GM18861 (cell line): ENCODE results near the gene APOBEC4.
"Not testable (repeated sequence)": the region's sequence is repeated elsewhere in the genome, so short reads cannot be mapped to it uniquely, and the experiment has no call there.

ENCODE experiments used
- ATAC-seq: cut with Tn5 transposase; IDR thresholded peaks from one replicate; pipeline ENCODE4 v1.9.1; 2021; ENCODE audit not compliant: unreplicated experiment

Gene APOBEC4

DNA sequence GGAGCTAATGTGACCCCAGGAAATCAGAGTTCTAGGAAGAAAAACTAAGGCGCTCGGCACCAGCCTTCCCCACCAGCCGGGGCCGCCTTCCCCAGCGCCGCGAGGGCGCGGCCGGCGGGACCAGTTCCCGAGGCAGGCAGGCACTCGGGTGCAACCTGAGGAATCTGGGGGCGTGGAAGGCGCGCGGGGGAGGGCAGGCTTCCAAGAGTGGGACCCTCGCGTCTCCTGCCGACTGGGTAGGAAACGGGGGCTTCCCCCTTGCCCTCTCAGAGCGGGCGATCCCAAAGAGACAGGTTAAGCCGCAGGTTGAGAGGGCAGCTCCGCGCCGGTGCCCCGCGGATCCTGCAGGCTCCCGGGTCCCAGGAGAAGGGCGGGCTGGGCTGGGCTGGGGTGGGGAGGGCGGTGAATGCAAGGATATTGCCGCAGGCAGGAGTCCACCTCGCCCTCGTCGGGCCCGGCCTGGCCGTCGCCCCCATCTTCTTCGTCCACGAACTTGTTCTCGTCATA is 18.0 kb downstream of the APOBEC4 start:
- no peak for ATAC-seq

DNA sequence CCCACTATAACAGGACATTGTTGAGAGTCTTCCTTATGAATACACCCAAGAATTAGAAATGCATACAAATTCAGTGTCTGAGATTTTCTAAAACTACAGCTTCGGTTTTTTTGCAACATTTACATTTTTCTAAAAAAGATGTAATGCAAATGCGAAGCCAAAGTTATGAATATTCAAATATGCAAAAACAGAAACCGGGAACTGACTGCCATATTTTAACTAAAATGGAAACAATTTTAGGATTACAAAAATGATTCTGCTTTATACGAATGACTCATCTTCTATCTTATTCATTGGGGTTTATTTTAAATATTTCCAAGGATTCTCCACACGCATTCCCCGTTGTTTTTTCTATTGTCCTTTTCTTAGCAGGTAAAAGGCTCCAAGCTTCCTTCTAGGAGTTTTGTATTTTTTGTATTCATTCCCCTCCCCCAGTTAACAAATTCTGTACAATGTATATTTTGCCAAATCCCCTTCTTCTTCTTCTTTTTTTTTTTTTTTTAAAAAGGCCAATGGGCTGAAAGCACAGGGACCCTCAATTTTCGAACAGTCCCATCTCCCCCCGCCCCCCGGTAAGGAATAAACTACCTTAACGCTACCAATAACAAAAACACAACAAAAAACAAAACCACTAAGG is 18.6 kb downstream of the APOBEC4 start:
- ATAC-seq = no peak

DNA sequence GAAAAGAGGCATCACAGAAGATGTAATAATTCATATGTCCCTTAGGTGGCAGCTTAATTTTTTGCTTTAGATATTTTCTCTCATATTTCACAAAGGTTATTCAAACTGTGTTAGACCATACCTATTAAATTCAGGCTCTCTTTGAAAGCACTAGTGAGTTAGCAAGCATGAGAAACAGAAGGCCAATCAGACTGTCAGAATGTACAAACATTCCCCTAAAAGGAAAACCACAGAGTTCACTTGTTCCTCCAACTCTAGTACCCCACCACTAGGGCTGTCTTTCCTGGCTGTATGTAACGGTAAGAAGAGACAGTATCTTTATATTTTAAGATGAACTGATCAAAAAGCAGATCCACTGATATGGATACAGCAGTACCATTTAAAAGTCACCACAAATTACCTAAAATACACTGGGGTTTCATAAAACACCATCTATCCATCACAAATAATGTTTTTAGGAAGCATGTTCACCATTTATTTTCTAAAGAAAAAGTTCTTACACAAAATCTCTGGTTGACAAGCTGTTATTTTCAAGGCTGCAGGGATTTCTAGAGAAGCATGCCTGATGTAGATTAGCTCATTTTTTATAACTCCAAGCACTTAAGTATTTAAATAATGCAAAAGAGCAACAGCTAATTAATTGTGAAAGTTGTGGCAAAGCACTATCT is 19.3 kb downstream of the APOBEC4 start:
- peak; percentile 67 for ATAC-seq

DNA sequence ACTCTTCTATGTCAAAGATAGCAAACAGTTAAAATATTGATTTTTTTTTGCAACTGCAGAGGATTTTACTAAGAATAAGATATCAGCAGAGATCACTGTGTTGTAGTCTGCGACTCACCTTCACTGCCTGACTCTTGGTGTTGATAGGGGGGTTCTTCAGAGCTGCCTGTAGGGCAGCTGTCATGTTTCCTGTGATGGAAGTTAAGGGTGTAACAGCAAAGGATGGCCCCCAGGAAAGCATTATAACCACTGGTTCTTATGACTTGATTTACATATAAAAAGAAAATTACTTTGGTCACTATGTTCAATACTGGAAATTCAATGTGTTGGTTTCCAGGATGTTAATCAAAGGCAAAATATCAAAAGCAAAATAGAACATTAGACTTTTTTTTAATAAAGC is 20.2 kb downstream of the APOBEC4 start:
- ATAC-seq = no peak

DNA sequence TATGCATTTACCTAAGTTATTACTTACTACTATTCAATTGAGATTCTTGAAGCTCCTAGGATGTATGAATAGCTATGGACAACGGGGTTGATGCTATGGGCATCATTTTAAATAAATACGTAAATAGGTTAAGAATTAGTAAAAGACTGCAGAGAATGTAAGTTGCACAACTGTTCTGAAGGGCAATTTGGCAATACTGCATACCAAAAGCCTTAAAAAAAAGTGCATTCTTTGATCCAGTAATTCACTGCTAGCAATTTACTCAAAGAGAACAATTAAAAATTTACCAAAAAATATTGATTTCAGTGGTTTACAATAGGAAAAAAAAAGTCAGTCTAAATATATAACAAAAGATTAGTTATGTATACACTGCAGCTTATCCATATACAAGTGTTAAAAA is 21.0 kb downstream of the APOBEC4 start:
- no peak for ATAC-seq

DNA sequence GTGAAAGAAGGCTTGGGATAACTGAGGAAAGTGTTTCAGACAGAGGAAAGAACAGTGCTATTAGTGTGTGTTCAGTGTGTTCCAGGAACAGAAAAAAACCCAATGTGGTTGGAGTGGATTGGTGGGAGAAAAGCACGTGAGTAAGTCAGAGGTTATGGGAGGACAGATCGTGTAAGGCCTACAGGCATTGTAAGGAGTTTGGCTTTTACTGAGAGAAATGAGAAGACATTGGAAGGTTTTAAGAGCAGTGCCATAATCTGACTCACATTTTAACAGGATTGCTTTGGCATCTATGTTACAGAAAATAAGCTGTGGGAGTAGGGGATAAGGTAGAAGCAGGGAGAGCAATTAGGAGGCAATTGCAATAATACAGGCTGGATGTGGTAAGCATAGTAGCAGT is 22.4 kb downstream of the APOBEC4 start:
- ATAC-seq = no peak

DNA sequence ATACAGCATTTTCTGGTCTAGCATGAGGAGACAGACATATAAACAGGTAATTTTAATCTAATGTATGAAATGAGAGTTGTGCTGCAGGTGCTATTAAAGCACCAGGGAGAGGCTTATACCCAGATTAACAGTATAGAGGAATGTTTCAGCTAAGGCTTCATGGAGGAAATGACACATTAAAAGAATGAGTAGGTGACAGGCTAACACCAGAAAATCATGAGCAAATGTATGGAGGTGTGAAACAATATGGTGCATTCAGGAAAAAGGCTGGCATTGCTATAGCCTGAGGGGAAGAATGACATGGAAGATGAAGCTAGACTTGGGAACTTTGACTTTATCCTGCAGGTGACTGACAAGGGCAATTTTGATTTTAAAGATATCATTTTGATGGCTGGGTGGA is 24.6 kb downstream of the APOBEC4 start:
- no peak for ATAC-seq

DNA sequence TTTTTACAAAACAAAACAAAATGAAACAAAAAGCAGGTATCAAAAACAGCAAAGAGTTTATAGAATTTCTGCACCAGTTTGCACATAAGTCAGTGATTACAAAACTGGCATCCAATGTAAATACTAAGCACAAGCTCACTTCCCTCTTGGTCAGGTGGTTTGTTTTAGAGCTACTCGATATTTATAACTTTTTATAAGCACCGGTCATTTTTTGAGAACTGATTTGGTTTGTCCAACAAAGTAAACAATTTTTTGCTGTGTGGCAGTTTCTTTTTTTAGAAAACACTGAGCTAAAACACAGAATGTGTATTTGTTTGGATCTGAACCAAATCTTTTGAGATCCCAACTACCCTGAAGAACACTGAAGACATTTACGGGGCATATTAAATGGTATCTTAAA is 26.9 kb downstream of the APOBEC4 start:
- not testable (repeated sequence) for ATAC-seq

DNA sequence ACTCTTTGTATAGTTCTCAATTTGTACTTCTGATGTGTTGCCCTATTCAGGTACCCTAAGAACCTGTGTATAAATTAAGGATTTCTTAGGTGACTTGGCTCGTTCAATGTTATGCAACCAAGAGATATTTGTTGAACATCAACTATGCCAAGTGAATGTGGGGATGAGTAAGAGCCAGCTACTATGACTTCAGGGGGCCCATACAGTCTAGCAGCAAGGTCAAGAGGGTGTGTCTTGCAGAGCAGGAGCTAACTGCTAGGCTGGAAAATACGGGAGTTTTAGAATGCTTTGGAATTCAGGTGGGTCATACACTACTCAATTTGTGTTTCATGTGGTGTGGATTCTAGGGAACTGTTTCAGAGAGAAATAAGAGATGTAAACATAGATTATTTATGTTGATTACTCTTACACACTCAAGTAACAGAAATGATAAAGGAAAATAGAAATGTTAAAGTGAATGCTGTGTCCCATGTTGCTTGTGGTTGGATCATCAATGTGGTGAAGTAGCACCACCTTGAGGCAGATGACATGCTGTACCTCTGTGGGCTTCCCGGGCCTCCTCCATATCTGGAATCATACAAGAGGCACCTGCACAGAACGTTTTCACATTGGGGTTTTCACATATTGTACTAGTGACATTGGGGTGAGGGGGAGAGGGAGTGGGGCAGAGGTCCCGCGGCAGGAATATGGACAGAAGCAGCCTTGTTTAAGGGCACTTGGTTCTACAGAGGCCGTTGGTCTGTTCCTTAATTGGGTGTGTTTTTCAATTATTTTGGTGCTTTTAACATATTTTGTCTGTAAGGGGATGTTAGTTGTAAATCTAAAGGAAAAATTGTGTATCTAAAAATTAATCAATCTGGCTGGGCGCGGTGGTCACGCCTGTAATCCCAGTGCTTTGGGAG is 30.0 kb downstream of the APOBEC4 start:
- peak; percentile 85 for ATAC-seq

DNA sequence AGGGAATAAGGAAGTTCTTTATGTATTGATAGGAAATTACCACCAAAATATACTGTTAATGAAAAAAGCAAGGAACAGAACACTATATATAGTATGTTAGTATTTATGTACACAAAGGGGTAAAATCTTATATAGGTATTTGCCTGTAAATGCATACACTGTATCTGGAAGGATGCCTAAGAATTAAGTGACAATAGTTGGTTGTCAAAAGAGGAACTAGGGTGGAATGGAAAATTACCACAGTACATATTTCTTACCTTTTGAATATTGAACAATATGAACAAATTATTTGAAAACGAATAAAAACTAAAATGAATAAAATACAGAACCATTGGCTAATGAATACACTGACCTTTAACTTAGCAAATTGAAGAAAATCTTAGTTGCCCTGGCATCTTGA is 31.1 kb downstream of the APOBEC4 start:
- ATAC-seq = no peak

DNA sequence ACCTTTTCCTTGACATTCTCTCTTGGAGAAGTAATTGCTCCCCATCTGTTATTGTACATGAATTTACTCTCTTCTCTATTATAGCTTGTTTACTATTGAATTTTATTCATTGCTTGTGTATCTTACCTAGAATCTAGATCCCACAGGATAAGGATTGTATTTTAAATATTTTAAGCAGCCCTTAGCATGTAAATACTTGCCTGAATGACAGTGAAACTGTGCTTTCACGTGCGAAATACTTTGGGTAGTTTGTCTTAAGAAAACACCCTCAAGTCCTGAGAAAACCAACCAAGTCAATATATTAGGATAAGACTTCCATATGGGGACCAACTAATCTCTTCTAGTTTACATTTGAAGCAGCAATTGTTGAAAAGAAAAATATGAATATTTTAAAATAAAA is 32.8 kb downstream of the APOBEC4 start:
- ATAC-seq = no peak

DNA sequence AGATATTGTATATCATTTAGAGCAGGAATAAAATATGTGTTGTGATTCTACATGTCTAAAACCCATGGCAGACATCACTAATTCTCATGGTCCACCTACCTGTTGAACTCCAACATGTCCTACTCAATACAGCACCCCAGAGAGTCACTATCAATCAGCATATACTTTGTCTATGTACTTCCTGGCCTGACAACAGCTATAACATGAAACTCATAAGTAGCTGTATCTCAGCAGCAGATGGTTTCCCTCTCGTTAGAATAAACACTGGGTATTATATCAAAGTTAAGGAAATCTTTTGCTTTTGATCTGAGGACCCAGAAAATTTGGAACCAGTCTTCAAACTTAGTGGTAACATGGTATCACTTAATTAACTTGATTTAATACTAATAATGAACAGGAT is 33.3 kb downstream of the APOBEC4 start:
- ATAC-seq = no peak

DNA sequence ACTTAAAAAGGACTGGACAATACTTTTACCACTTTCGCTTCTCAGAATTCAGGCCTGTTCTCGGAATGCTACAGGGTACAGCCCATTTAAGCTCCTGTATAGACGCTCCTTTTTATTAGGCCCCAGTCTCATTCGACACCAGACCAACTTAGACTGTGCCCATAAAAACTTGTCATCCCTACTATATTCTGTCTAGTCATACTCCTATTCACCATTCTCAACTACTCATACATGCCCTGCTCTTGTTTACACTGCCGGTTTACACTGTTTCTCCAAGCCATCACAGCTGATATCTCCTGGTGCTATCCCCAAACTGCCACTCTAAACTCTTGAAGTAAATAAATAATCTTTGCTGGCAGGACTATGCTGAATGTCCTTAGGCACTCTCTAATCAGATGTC is 34.9 kb downstream of the APOBEC4 start:
- not testable (repeated sequence) for ATAC-seq

DNA sequence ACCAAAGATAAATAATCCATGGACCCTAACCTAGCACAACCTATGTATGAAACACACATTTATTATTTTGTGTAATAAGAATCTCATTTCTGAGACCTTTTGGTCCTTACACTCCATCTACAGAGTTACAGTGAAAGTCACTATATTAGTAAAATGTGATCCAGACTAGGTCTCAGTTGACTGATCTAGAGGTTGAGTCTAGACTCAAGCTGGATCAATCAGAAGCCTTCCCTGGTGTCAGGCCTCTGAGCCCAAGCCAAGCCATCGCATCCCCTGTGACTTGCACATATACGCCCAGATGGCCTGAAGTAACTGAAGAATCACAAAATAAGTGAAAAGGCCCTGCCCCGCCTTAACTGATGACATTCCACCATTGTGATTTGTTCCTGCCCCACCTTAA is 40.1 kb downstream of the APOBEC4 start:
- not testable (repeated sequence) for ATAC-seq

DNA sequence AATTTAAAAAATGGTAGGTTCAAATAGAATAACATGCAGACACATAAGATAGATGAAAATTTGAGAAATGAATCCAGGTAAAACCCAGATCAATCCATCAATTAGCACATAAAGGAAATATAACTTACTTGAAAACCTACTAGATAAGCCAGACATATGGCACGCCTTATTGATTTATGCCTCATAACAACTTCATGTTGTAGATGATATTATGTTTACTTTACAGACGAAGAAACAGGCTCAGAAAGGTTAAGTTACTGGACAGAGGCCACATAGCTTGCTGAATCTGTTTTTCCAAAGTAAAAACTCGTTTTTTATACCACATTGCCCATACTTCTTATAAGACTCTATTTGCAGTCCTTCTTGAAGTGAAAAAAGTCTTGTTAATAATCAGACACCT is 40.7 kb downstream of the APOBEC4 start:
- ATAC-seq = no peak

DNA sequence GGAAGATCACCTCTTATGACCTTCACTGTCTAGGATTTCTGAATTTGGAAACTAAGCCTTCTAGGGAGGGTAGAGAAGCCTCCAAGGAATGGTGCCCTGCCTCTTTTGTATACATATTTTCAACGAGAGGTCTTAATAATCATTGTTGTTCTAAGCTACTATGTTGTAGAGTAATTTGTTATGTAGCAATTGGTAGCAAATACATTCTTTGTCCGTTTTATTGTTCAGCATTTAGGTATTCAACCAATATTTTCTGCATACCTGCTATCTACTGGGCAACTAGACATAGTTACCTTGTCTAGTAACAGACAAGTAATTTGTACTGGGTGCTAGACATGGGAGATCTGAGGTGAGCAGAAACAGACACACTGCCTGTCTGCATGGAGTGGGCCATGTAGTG is 42.1 kb downstream of the APOBEC4 start:
- no peak for ATAC-seq

DNA sequence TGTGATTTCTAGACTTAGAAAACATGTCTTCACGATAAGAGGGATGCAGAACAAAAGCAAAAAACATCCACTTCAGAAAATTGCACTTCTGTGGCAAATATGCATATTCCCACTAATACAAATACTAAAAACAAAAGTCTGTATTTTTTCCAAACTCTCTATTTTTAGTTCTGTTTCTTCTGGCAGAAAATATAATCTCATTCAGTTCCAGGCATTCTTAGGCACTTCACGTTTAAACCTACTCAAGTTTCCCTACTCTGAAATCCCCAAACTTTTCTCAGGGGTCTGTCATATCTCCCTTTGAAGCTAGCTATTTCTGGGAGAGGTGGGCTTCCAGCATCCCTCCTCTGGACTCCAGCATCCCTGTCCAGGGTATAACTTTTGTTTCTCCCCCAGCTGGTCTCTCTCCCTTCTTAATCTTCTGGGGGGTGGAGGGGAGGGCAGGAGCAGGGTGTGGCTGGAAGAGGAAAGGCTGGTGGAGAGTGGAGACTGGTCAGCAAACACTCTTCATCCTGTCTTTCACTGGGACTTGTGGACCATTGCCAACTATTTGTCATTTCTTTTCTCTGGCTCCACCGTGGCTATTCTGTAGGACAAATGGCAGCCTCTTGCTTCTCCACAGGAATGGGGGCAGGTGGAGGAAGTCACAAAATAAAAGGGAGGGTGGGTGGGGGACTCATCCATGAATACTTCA is 43.2 kb downstream of the APOBEC4 start:
- ATAC-seq = no peak

DNA sequence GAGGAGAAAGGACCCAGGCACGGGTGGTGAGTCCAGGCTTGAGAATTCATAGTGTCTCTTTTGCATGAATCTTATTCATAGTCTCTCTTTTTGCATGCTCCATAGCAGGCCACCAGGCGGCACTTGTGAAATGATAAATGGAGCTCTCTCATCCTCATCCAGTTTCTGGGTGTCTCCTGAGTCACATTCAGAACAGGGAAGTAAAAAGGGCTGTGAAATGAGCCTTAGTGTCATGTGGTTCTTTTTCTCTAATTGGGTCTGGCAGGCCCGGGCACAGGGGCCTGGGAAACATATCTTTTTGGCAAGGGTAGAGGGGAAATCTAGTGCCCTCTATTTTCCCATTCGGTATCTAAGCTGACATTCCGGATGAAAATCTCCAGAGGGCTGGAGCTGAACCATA is 43.8 kb downstream of the APOBEC4 start:
- peak; percentile 41 for ATAC-seq

DNA sequence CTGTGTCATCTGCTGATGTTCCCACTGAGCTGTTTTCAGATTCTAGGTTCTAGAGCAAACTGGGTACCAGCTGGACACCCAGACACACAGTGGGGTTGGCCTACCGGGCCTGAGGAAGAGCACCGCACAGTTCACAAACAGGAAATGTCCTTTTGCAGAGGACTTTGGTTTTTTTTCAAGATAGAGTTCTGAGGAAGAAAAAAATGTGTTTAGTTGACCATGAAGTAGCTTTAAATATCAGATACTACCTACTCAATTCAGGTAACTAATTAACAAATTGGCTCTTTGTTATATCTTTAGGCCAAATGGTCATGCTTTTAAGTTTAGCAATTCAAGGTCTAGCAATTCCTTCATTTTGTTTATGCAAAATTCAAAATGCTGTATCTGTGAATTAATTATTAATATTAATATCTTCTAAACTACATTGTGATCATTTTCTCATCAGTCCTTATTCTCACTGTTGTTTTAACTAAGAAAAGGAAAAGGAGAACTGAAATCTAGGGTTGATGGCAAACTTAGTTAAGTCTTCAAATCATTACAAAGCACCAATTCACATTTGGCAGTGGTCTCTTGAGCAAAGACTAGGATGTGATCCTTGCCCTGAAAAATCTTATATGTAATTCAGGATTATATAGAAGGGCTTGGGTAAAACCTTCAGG is 45.7 kb downstream of the APOBEC4 start:
- peak; percentile 54 for ATAC-seq

DNA sequence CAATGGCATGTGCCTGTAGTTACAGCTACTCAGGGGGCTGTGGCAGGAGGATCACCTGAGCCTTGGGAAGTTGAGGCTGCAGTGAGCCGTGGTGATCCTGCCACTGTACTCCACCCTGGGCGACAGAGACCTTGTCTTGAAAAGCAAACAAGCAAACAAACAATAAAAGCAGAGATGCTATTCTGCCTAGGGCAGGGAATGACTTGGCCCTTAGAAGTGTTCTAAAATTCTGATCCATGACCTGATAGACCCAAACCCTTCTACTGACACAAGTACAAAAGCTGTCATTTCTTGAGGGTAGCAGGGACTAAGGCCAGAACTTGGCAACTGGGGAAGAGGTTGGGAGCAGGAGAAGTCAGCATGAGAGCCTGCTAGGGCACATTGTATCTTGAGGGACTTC is 47.2 kb downstream of the APOBEC4 start:
- no peak for ATAC-seq

DNA sequence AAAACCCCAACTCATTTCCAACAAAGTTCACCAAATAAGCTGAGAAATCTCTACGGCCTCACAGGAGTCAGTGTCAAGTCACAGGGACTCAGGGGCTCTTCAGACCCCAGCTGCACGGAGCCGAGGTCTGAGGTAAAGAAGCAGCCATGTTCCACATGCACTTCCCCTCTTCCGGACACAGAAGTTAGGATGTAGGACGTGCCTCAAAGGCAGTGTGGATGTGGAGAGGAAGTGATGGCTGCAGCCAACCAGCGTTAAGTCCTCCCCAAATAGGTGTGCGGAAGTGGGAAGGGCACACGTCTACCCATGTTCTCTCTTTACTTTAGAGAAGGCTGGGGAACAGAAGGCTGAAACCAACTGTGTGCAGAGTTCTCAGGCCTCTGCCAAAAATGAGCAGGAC is 48.3 kb downstream of the APOBEC4 start:
- ATAC-seq = no peak
